ENCODE results near the gene GDPD4.

GDPD4 gene

DNA sequence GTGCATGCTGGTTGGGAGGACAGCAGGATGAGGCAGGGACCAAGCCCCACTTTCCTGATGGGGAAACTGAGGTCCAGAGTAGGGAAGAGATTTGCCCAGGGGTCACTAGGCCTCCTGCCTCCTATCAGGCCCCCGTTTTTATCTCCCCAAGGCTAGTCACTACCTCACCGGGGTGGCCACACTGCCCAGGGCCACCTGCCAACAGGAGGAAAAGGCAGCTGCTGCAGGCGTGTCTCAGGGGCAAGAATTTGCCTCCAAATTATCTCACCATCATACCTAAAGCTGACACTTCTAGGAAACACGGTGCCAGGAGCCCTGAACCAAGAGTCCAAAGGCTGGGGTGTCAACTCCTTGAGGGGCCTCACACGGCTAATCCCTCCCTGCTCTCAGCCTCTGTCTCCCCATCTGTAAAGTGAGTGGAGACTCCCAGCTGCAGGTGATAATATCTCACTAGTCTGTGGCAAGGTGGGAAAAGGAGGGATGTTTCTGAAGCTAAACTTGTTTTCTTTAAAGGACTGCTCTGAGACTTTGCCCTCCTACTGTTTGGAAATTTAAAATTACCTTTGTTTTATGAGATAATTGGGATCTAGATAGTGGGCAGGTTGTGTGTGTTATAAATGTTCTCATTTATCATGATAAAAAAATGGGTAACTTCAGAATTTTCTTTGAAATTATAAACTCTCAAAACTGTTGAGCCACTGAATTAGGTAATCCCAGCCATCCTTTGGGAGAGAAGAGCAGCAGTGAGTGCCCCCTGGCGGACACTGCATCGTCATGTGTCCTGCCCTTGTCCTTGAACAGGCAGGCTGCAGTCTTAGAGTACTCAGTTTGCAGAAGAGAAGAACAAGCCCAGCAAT, 113.5 kb downstream of the GDPD4 start:
- no peak overlapping the region for H2AFZ ChIP-seq (ENCODE audit: low read depth)
- H3K36me3 ChIP-seq (ENCODE audit: insufficient read depth) = no peaks in the 10 kb centered on the region
- H3K4me3 ChIP-seq (IDR thresholded peaks at IDR 0.05; ENCODE audit: insufficient read depth, low read depth, low read length) = no peak overlapping the region
- H4K20me1 ChIP-seq (ENCODE audit: insufficient read depth) = no peaks in the 10 kb centered on the region
- no peaks in the 10 kb centered on the region for H3K79me2 ChIP-seq (ENCODE audit: insufficient read depth, low read depth)
- H3K9ac ChIP-seq = no peak overlapping the region
- H3K4me1 ChIP-seq (ENCODE audit: low read depth, poor library complexity, severe bottlenecking) = no peaks in the 10 kb centered on the region
- no peak overlapping the region for H3K4me2 ChIP-seq
- no peaks in the 10 kb centered on the region for H3K27me3 ChIP-seq (ENCODE audit: insufficient read depth, low read depth)
- no peak overlapping the region for H3K27ac ChIP-seq
- TF ChIP-seq, protein P1, sequence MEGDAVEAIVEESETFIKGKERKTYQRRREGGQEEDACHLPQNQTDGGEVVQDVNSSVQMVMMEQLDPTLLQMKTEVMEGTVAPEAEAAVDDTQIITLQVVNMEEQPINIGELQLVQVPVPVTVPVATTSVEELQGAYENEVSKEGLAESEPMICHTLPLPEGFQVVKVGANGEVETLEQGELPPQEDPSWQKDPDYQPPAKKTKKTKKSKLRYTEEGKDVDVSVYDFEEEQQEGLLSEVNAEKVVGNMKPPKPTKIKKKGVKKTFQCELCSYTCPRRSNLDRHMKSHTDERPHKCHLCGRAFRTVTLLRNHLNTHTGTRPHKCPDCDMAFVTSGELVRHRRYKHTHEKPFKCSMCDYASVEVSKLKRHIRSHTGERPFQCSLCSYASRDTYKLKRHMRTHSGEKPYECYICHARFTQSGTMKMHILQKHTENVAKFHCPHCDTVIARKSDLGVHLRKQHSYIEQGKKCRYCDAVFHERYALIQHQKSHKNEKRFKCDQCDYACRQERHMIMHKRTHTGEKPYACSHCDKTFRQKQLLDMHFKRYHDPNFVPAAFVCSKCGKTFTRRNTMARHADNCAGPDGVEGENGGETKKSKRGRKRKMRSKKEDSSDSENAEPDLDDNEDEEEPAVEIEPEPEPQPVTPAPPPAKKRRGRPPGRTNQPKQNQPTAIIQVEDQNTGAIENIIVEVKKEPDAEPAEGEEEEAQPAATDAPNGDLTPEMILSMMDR (conservative IDR thresholded peaks at IDR 0.05; ENCODE audit: low read depth, low read length) = peak; percentile 94

DNA sequence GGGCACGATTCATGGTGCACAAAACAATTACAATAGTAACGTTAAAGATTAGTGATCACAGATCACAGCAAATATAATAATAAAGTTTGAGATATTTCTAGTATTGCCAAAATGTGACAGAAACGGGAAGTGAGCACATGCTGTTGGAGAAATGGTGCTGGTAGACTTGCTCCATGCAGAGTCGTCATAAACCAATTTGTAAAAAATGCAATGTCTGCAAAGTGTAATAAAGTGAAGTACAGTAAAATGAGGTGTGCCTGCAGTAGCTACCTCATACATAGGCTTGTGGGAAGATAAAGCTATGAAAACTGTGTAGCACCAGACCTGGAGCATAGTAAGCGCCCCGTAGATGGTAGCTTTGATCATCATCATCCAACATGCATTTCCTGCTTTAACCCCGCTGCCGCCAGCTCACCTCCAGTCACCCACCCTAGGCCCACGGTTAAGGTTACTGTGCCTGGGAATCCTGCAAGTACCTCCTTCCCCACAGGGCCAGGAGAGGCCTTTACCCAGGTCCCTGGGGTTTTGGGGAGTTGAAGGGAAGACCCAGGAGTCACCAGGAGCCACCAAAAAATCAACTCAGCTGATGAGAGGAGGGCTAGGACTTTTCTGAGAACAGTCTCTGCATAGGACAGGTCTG, 114.3 kb downstream of the GDPD4 start:
- no peaks in the 10 kb centered on the region for H3K4me1 ChIP-seq (ENCODE audit: low read depth, poor library complexity, severe bottlenecking)
- H3K4me3 ChIP-seq (IDR thresholded peaks at IDR 0.05; ENCODE audit: insufficient read depth, low read depth, low read length) = no peak overlapping the region
- TF ChIP-seq, protein P1 (conservative IDR thresholded peaks at IDR 0.05; ENCODE audit: low read depth, low read length) = no peak
- no peaks in the 10 kb centered on the region for H3K79me2 ChIP-seq (ENCODE audit: insufficient read depth, low read depth)
- no peak overlapping the region for H3K4me2 ChIP-seq
- H3K9ac ChIP-seq = no peak overlapping the region
- no peaks in the 10 kb centered on the region for H4K20me1 ChIP-seq (ENCODE audit: insufficient read depth)
- H3K36me3 ChIP-seq (ENCODE audit: insufficient read depth) = no peaks in the 10 kb centered on the region
- no peaks in the 10 kb centered on the region for H3K27me3 ChIP-seq (ENCODE audit: insufficient read depth, low read depth)
- H2AFZ ChIP-seq (ENCODE audit: low read depth) = no peak overlapping the region
- H3K27ac ChIP-seq = no peak overlapping the region

DNA sequence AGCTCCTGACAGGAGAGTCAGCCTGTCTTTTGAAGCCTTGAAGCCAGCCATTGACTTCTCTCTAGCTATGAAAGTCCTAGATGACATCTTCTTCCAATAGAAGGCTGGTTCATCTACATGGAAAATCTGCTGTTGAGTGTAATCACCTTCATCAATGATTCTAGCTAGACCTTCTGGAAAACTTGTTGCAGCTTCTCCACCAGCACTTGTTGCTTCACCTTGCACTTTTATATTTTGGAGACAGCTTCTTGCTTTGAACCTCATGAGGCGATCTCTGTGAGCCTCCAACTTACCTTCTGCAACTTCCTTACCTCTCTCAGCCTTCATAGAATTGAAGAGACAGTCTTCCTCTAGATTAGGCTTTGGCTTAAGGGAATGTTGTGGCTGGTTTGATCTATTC, 115.2 kb downstream of the GDPD4 start:
- Histone ChIP-seq H3K4me3 (IDR thresholded peaks at IDR 0.05; ENCODE audit: insufficient read depth, low read depth, low read length) (no peak overlapping the region), H2AFZ (ENCODE audit: low read depth) (no peak overlapping the region), H4K20me1 (ENCODE audit: insufficient read depth) (no peaks in the 10 kb centered on the region), H3K9ac (no peak overlapping the region), H3K4me2 (no peak overlapping the region), H3K4me1 (ENCODE audit: low read depth, poor library complexity, severe bottlenecking) (no peaks in the 10 kb centered on the region), H3K79me2 (ENCODE audit: insufficient read depth, low read depth) (no peaks in the 10 kb centered on the region), H3K36me3 (ENCODE audit: insufficient read depth) (no peaks in the 10 kb centered on the region), H3K27me3 (ENCODE audit: insufficient read depth, low read depth) (no peaks in the 10 kb centered on the region), H3K27ac (no peak overlapping the region)
- TF ChIP-seq, protein P1 (conservative IDR thresholded peaks at IDR 0.05; ENCODE audit: low read depth, low read length) = no peak

DNA sequence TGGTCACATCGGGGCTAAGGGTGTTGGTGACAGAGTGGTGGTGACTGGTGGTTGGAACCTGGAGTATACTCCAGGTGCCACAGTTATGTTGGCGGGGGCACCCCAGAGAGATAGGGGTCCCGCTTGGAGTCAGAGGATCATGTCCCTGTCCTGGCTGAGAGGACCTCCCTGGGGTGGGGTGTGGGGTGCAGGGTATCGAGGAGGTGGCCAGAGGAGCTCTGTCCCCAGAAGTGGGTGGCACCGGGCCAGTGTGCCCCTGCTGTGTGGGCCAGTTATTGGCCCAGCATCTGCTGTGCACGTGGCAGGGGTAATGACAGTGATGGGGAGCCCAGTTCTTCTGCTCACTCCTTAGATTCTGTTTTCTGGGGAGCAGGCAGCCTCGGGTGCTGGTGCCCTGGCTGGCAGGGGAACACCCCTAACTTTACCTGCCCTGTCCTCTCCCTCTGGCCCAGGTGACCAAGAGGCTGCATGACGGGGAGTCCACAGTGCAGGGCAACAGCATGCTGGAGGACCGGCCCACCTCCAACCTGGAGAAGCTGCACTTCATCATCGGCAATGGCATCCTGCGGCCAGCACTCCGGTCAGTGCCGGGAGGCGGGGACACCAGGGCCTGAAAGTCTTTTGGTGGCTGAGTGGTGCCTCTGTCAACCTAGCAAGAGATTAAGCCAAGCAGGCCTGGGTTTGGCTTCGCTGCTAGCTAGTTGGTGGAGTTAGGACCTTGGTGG, 117.2 kb downstream of the GDPD4 start:
- H3K27me3 ChIP-seq (ENCODE audit: insufficient read depth, low read depth) = no peaks in the 10 kb centered on the region
- H4K20me1 ChIP-seq (ENCODE audit: insufficient read depth) = no peaks in the 10 kb centered on the region
- no peak overlapping the region for H3K4me2 ChIP-seq
- H3K36me3 ChIP-seq (ENCODE audit: insufficient read depth) = no peaks in the 10 kb centered on the region
- H3K27ac ChIP-seq = no peak overlapping the region
- TF ChIP-seq, protein P1 (conservative IDR thresholded peaks at IDR 0.05; ENCODE audit: low read depth, low read length) = no peak
- H3K9ac ChIP-seq = no peak overlapping the region
- no peaks in the 10 kb centered on the region for H3K79me2 ChIP-seq (ENCODE audit: insufficient read depth, low read depth)
- H2AFZ ChIP-seq (ENCODE audit: low read depth) = no peak overlapping the region
- no peaks in the 10 kb centered on the region for H3K4me1 ChIP-seq (ENCODE audit: low read depth, poor library complexity, severe bottlenecking)
- no peak overlapping the region for H3K4me3 ChIP-seq (IDR thresholded peaks at IDR 0.05; ENCODE audit: insufficient read depth, low read depth, low read length)

Data from KMS-11 (cell line).